Measurements from ENCODE around the gene DIAPH3.

DNA sequence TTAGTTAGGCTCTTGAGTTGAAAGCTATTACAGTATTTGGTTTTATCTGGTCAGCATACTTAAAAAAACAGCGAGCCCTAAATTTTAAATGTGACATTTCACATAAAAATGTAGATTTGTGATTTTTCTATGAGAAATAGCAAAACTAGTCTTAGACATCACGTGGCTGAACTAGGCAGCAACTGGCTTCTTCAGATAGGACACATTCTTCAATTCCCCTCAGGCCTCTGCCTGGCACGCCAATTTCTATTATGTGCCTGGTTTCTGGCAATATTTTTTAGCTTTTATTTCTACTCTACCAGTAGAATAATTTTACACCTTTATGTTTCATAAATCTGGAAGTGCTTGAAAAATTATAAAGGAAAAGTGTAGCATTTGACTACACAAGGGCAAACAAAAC is 433.7 kb downstream of the DIAPH3 start:
- TF ChIP-seq CTCF (IDR thresholded peaks at IDR 0.05) (no peak), POLR2A (IDR thresholded peaks at IDR 0.05) (no peak)
